Heart left ventricle (tissue), 16 donors: Measurements from ENCODE around the gene SETBP1. TPM values are rescaled to one million over a fixed set of nuclear protein-coding genes. Genes with fewer than 3 reads are reported as not detected.

Experiments used
- ATAC-seq, 4 donors: fragments of 200-7000 bp; cut with Tn5 transposase; one replicate each; pipeline ENCODE4 v1.9.1; 2020 to 2022; ENCODE audit warnings: moderate library complexity in 4 of 4, mild to moderate bottlenecking in 3 of 4, moderate number of reproducible peaks in 1 of 4
- DNase-seq, 5 donors: peaks; one replicate each; pipeline ENCODE4 v3.0.0-alpha.2; 2020
- H3K27ac ChIP-seq, 12 donors: fragments of 200-600 bp; sonication (generic) in 4 of 12; one replicate each; pipeline versions ENCODE4 v1.5.0 to v1.8.0; 2016 to 2022; ENCODE audit warnings: mild to moderate bottlenecking in 2 of 12
- H3K27me3 ChIP-seq, 9 donors: fragments of 200-600 bp; sonication (generic) in 2 of 9; one replicate each; pipeline versions ENCODE4 v1.5.1 to v1.8.0; 2016 to 2022; ENCODE audit warnings: mild to moderate bottlenecking in 3 of 9
- H3K36me3 ChIP-seq, 9 donors: fragments of 200-600 bp; sonication (generic) in 2 of 9; one replicate each; pipeline versions ENCODE4 v1.5.0 to v1.8.0; 2018 to 2022; ENCODE audit warnings: mild to moderate bottlenecking in 2 of 9
- H3K4me1 ChIP-seq, 12 donors: fragments of 200-600 bp; sonication (generic) in 4 of 12; one replicate each; pipeline versions ENCODE4 v1.5.0 to v1.8.0; 2016 to 2022; ENCODE audit warnings: mild to moderate bottlenecking in 3 of 12
- H3K4me3 ChIP-seq, 12 donors: fragments of 200-600 bp; sonication (generic) in 4 of 12; one replicate each; pipeline versions ENCODE4 v1.5.0 to v1.8.0; 2017 to 2022; ENCODE audit warnings: mild to moderate bottlenecking in 9 of 12, moderate library complexity in 4 of 12
- H3K9me3 ChIP-seq, 12 donors: fragments of 200-600 bp; sonication (generic) in 4 of 12; one replicate each; pipeline versions ENCODE4 v1.5.0 to v1.8.0; 2016 to 2022; ENCODE audit warnings: mild to moderate bottlenecking in 1 of 12
- POLR2A ChIP-seq, 2 donors: fragments of 450-650 bp; IDR thresholded peaks; one replicate each; pipeline ENCODE4 v1.6.1; 2017; ENCODE audit warnings: antibody characterized with exemption in 2 of 2, mild to moderate bottlenecking in 2 of 2, moderate library complexity in 2 of 2
- WGBS, 4 donors: extraction: QIAGEN DNeasy Blood & Tissue Kit in 2 of 4; methylation state at CpG; one replicate each; pipeline versions ENCODE4 v1.1.5 to v1.1.7; 2013 to 2018; 5-methylcytosine and 5-hydroxymethylcytosine counted together
- intact Hi-C, 10 donors: fragments of 100-400 bp; cut with DNase I; formaldehyde crosslinking; loops; one replicate each; pipeline versions ENCODE4 v1.11.1 to v1.14.2; 2022
- polyA plus RNA-seq, 2 donors: library from polyadenylated mRNA; stranded (reverse); fragments of 200-250 nt; gene quantifications; one replicate each; pipeline ENCODE4 v1.2.3, GENCODE V29; 2013
- total RNA-seq, 9 donors: library from RNA; depleted of rRNA in 2 of 9; stranded (reverse); fragments of >200 nt in 2 of 9; fragmentation: NEBNext Ultra II Directional in 3 of 9; extraction: Animal tissue kit (Norgen Biotek cat#: 25700) in 3 of 9; gene quantifications; one replicate each; pipeline versions ENCODE4 v1.1.0 to v1.2.4, GENCODE V29; 2016 to 2023
- TF ChIP-seq, protein P1 (sequence below), 12 donors: fragments of 200-600 bp; sonication (generic) in 4 of 12; IDR thresholded peaks; one replicate each; pipeline versions ENCODE4 v1.5.0 to v1.8.0; 2018 to 2022; ENCODE audit warnings: antibody characterized with exemption in 12 of 12, mild to moderate bottlenecking in 5 of 12
- donor health status: ischemic (EF 13 %, LVEDD 7.1; RV severe dilation, severe dysfunction).
- donor health status: healthy with polysubstance abuse.
- donor health status: DM: no; HTN: yes; CAD: no.
- donor health status: DM: no; HTN: no; CAD: no.
- donor health status: ischemic (EF 25% LVEDD 6.9; RV normal size, moderate dysfunction).
- donor health status: ischemic (EF 25% LVEDD 5.7; RV mildly dilated, moderate dysfunction).
- donor health status: healthy.
- donor health status: DM: yes; HTN: yes; CAD: no.
- donor health status: ischemic (EF 35%, LVEDD 5.7; RV mildly dilated, moderate dysfunction).
- donor health status: nonischemic (EF 11% LVEDD 7.7; RV severe dilation, severe dysfunction).
- donor health status: DM: yes; HTN: yes; CAD: no.
- donor health status: PGD.
- donor health status: ischemic (EF 29% LVEDD 5.4; RV normal size, mild dysfunction).
- donor health status: nonischemic (EF 23%, LVEDD 6.1; RV moderate dilation, normal function).

Gene SETBP1
- total and polyA plus RNA-seq, 11 donors = 1.2 to 10.6 (median 5.5) TPM

DNA sequence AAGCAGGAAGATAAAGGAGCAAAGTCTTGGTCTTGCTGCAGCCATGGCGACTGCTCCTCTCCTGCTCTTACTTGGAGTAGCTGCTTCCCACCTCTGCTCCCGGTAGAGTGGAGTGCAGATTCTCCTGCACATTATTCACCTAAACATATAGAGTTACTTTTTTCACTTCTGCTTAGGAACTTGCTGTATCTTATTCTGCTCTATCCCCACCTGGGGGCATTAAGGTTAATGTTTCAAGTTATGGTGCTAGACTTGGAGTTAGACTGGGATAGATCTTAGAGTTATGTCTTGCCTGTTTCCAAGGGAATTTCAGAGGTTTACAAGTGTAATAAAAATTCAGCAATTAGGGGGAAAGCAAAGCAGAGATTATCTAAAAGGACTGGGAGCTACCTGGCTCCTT, 144.2 kb downstream of the SETBP1 start:
- TF ChIP-seq, protein P1, sequence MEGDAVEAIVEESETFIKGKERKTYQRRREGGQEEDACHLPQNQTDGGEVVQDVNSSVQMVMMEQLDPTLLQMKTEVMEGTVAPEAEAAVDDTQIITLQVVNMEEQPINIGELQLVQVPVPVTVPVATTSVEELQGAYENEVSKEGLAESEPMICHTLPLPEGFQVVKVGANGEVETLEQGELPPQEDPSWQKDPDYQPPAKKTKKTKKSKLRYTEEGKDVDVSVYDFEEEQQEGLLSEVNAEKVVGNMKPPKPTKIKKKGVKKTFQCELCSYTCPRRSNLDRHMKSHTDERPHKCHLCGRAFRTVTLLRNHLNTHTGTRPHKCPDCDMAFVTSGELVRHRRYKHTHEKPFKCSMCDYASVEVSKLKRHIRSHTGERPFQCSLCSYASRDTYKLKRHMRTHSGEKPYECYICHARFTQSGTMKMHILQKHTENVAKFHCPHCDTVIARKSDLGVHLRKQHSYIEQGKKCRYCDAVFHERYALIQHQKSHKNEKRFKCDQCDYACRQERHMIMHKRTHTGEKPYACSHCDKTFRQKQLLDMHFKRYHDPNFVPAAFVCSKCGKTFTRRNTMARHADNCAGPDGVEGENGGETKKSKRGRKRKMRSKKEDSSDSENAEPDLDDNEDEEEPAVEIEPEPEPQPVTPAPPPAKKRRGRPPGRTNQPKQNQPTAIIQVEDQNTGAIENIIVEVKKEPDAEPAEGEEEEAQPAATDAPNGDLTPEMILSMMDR (IDR thresholded peaks at IDR 0.05) = no peak
- no peak for TF ChIP-seq POLR2A (IDR thresholded peaks at IDR 0.05)
- Histone ChIP-seq H3K27ac (peak overlapping the region in 1 of 12 donors; percentile 81), H3K36me3 (no peaks in the 10 kb centered on the region), H3K4me1 (peaks cover 6 to 47% (median 24%) of the 10 kb centered on the region in 12 donors), H3K4me3 (no peak overlapping the region), H3K27me3 (no peaks in the 10 kb centered on the region), H3K9me3 (no peaks in the 10 kb centered on the region)
- intact Hi-C loops = loop anchor here in 3 of 10 donors (5.0 to 10.0 kb wide), 3 partner anchors 33 to 140 kb away; partner anchors contain the start of gene SETBP1 (in 1 of the 3)
- ATAC-seq (no peak), DNase-seq (no peak)
- 69 to 84% (median 76%) methylated on average over 2 of the region's 2 CpGs for WGBS, 4 donors

GRCh38 chr18:44826418-44827259, 146.0 kb downstream of the SETBP1 start:
- H3K27me3 ChIP-seq = no peaks in the 10 kb centered on the region
- 14 to 19% (median 16%) methylated on average over 5 of the region's 5 CpGs for WGBS, 4 donors
- peak; percentile 37 to 80 (median 66) for ATAC-seq
- H3K9me3 ChIP-seq = no peaks in the 10 kb centered on the region
- H3K36me3 ChIP-seq = no peaks in the 10 kb centered on the region
- no peak overlapping the region for H3K4me3 ChIP-seq
- H3K27ac ChIP-seq = peak overlapping the region; percentile 7 to 81 (median 64)
- TF ChIP-seq, protein P1 (IDR thresholded peaks at IDR 0.05) = no peak
- no peak for TF ChIP-seq POLR2A (IDR thresholded peaks at IDR 0.05)
- intact Hi-C loops = loop anchor here in 2 of 10 donors (5.0 to 10.0 kb wide), 2 partner anchors 34 to 142 kb away; partner anchors contain the start of gene SETBP1 (in 1 of the 2)
- peaks cover 6 to 60% (median 33%) of the 10 kb centered on the region in 12 donors for H3K4me1 ChIP-seq
- DNase-seq = peak in 4 of 5 donors; percentile 79 to 87 (median 82)

GRCh38 chr18:44828080-44828479, 147.4 kb downstream of the SETBP1 start:
- ATAC-seq (peak in 2 of 4 donors; percentile 31 to 44), DNase-seq (no peak)
- H3K4me1 ChIP-seq = peaks cover 6 to 62% (median 34%) of the 10 kb centered on the region in 12 donors
- 59 to 81% (median 74%) methylated on average over 3 of the region's 3 CpGs for WGBS, 4 donors
- no peaks in the 10 kb centered on the region for H3K36me3 ChIP-seq
- H3K27ac ChIP-seq = peak overlapping the region in 2 of 12 donors; percentile 42 to 81
- intact Hi-C loops = loop anchor here in 2 of 10 donors (5.0 to 10.0 kb wide), 2 partner anchors 36 to 143 kb away; partner anchors contain the start of gene SETBP1 (in 1 of the 2)
- no peak overlapping the region for H3K4me3 ChIP-seq
- no peaks in the 10 kb centered on the region for H3K27me3 ChIP-seq
- TF ChIP-seq, protein P1 (IDR thresholded peaks at IDR 0.05) = no peak
- no peak for TF ChIP-seq POLR2A (IDR thresholded peaks at IDR 0.05)
- no peaks in the 10 kb centered on the region for H3K9me3 ChIP-seq

DNA sequence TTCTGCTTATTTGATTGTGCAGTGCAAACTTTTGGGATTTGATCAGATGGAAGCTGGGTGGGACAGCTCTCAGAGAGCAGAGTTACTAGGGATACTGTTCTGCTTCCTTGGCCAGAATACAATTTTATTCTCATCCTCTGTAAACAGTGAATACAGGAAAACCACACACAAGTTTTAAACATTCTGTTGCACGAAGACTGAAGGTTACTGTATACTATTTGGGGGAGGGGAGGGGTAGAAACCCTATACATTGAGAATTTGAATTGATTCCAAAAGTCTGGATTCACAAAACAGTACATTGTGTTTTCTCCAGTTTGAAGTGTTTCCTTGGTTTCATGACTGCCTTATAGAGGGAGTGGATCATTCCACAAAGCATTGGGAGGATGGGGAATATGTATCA, 149.9 kb downstream of the SETBP1 start:
- 38 to 50% (median 49%) methylated on average over 1 of the region's 1 CpG for WGBS, 4 donors
- H3K36me3 ChIP-seq = no peaks in the 10 kb centered on the region
- no peak overlapping the region for H3K4me3 ChIP-seq
- DNase-seq (no peak), ATAC-seq (no peak)
- TF ChIP-seq POLR2A (IDR thresholded peaks at IDR 0.05) = no peak
- intact Hi-C loops = loop anchor here in 1 of 10 donors (5.0 kb wide), 1 partner anchor 148 kb away; the partner anchor contains the start of gene SETBP1
- H3K27me3 ChIP-seq = no peaks in the 10 kb centered on the region
- no peaks in the 10 kb centered on the region for H3K9me3 ChIP-seq
- H3K27ac ChIP-seq = peak overlapping the region in 2 of 12 donors; percentile 11 to 39
- peaks cover 6 to 71% (median 36%) of the 10 kb centered on the region in 12 donors for H3K4me1 ChIP-seq
